H1 (cell line): ENCODE measurements around the gene HBS1L. TPM values are rescaled to one million over a fixed set of nuclear protein-coding genes. Genes with fewer than 3 reads are reported as not detected.

Experiments
- CTCF ChIA-PET: fragments of 300-600 bp; sonication (Branson Sonifier 250); formaldehyde crosslinking; loops from one replicate; lab custom pipeline; 2021; ENCODE audit not compliant: partially characterized antibody; lab: Charles Lee
- POLR2A ChIA-PET: fragments of 300-600 bp; sonication (Branson Sonifier 250); formaldehyde crosslinking; loops from one replicate; lab custom pipeline; 2021; ENCODE audit warnings: inconsistent platforms; ENCODE audit not compliant: partially characterized antibody; lab: Charles Lee
- DNase-seq, 2 experiments: peaks; one replicate each; pipeline versions ENCODE4 v3.0.0 to v3.0.0-alpha.2; 2010 to 2022; ENCODE audit warnings: low spot score in 2 of 2, low read depth in 1 of 2, mixed read lengths in 1 of 2
- FAIRE-seq: peaks from 2 replicates; lab custom pipeline; 2011; peaks lifted over from hg19 to GRCh38; lab: Jason Lieb, UNC
- H2AFZ ChIP-seq: 2 replicates; pipeline ENCODE4 v1.8.1; 2012; ENCODE audit warnings: low read length, inconsistent platforms
- H2AK5ac ChIP-seq: 2 replicates; pipeline ENCODE4 v1.6.1; 2013; ENCODE audit warnings: low read depth, low read length
- H2BK120ac ChIP-seq: replicated peaks from 2 replicates; pipeline ENCODE3; 2013; ENCODE audit warnings: low read depth, low read length, inconsistent platforms
- H2BK12ac ChIP-seq: 2 replicates; pipeline ENCODE4 v1.6.1; 2013; ENCODE audit warnings: low read depth, low read length
- H2BK15ac ChIP-seq: 2 replicates; pipeline ENCODE4 v1.6.1; 2013; ENCODE audit warnings: low read length
- H2BK20ac ChIP-seq: 2 replicates; pipeline ENCODE4 v1.6.1; 2013; ENCODE audit warnings: low read length
- H2BK5ac ChIP-seq: 2 replicates; pipeline ENCODE4 v1.6.1; 2013; ENCODE audit warnings: low read depth, low read length
- H3K14ac ChIP-seq: 2 replicates; pipeline ENCODE4 v1.6.1; 2013; ENCODE audit warnings: inconsistent platforms; ENCODE audit not compliant: insufficient read length
- H3K18ac ChIP-seq: 2 replicates; pipeline ENCODE4 v1.6.1; 2013; ENCODE audit warnings: low read length; ENCODE audit errors: extremely low read depth
- H3K23ac ChIP-seq: 2 replicates; pipeline ENCODE4 v1.6.1; 2013; ENCODE audit warnings: inconsistent platforms; ENCODE audit not compliant: insufficient read length
- H3K23me2 ChIP-seq: 2 replicates; pipeline ENCODE4 v1.6.1; 2013; ENCODE audit warnings: low read depth, low read length
- H3K27ac ChIP-seq: 2 replicates; pipeline ENCODE4 v1.6.1; 2011; ENCODE audit warnings: low read depth, low read length, inconsistent platforms
- H3K27me3 ChIP-seq, 4 experiments: replicated peaks in 1 of 4; 1 replicate in 1 of 4; 2 replicates in 3 of 4; pipeline versions ENCODE4 v1.6.1 to v1.8.1; 2011 to 2013; ENCODE audit warnings: low read length in 3 of 4, mild to moderate bottlenecking in 3 of 4, inconsistent platforms in 2 of 4, mixed read lengths in 2 of 4, moderate library complexity in 1 of 4; ENCODE audit not compliant: control insufficient read depth in 3 of 4, insufficient read depth in 3 of 4; ENCODE audit errors: extremely low read depth in 1 of 4
- H3K36me3 ChIP-seq, 4 experiments: 2 replicates each; pipeline versions ENCODE4 v1.6.1 to v1.8.1; 2011 to 2013; ENCODE audit warnings: mild to moderate bottlenecking in 4 of 4, low read length in 3 of 4, moderate library complexity in 2 of 4, control low read depth in 1 of 4, inconsistent platforms in 1 of 4; ENCODE audit not compliant: insufficient read depth in 4 of 4, control insufficient read depth in 2 of 4
- H3K4ac ChIP-seq: replicated peaks from 2 replicates; pipeline ENCODE3; 2013; ENCODE audit warnings: low read length, low read depth, mixed read lengths, inconsistent platforms; ENCODE audit not compliant: insufficient read length
- H3K4me1 ChIP-seq, 4 experiments: replicated peaks in 1 of 4; 1 replicate in 1 of 4; 2 replicates in 3 of 4; pipeline versions ENCODE4 v1.6.1 to v1.8.1; 2011 to 2013; ENCODE audit warnings: low read length in 3 of 4, inconsistent platforms in 2 of 4, mixed read lengths in 1 of 4; ENCODE audit not compliant: insufficient read depth in 4 of 4, control insufficient read depth in 3 of 4
- H3K4me2 ChIP-seq, 2 experiments: 2 replicates each; pipeline versions ENCODE4 v1.6.1 to v1.8.1; 2011 to 2013; ENCODE audit warnings: low read depth in 2 of 2, low read length in 2 of 2, control low read depth in 1 of 2, inconsistent platforms in 1 of 2, mild to moderate bottlenecking in 1 of 2; ENCODE audit not compliant: insufficient read depth in 1 of 2
- H3K4me3 ChIP-seq, 4 experiments: fragments of 200-600, 300-600 bp in 1 of 4; sonication (generic), shearing (Covaris generic), sonication (Bioruptor Twin) in 1 of 4; 2 replicates each; pipeline versions ENCODE4 v1.5.1 to v1.8.1; 2011 to 2016; ENCODE audit warnings: low read length in 4 of 4, low read depth in 3 of 4, control low read depth in 2 of 4, inconsistent platforms in 2 of 4, mild to moderate bottlenecking in 2 of 4, mixed read lengths in 1 of 4, moderate library complexity in 1 of 4; ENCODE audit not compliant: insufficient read depth in 2 of 4; ENCODE audit errors: extremely low read depth in 1 of 4
- H3K56ac ChIP-seq: replicated peaks from 2 replicates; pipeline ENCODE3; 2013; ENCODE audit warnings: low read depth, mild to moderate bottlenecking, mixed read lengths, low read length, inconsistent platforms; ENCODE audit not compliant: insufficient read length
- H3K79me1 ChIP-seq: 2 replicates; pipeline ENCODE4 v1.6.1; 2013; ENCODE audit warnings: low read depth, low read length, control low read depth
- H3K79me2 ChIP-seq, 2 experiments: 2 replicates each; pipeline versions ENCODE4 v1.6.1 to v1.8.1; 2012 to 2013; ENCODE audit warnings: low read length in 2 of 2, mild to moderate bottlenecking in 2 of 2, inconsistent platforms in 1 of 2; ENCODE audit not compliant: insufficient read depth in 2 of 2, control insufficient read depth in 1 of 2
- H3K9ac ChIP-seq, 4 experiments: replicated peaks in 1 of 4; 1 replicate in 1 of 4; 2 replicates in 3 of 4; pipeline versions ENCODE4 v1.6.1 to v1.8.1; 2011 to 2013; ENCODE audit warnings: low read depth in 3 of 4, low read length in 3 of 4, control low read depth in 2 of 4, mild to moderate bottlenecking in 2 of 4, moderate library complexity in 2 of 4, inconsistent platforms in 1 of 4; ENCODE audit errors: extremely low read depth in 1 of 4
- H3K9me3 ChIP-seq, 2 experiments: 2 replicates each; pipeline versions ENCODE4 v1.6.1 to v1.8.1; 2012 to 2013; ENCODE audit warnings: mild to moderate bottlenecking in 2 of 2, moderate library complexity in 2 of 2, control low read depth in 1 of 2, inconsistent platforms in 1 of 2, low read depth in 1 of 2, low read length in 1 of 2, mixed read lengths in 1 of 2; ENCODE audit not compliant: insufficient read depth in 2 of 2
- H4K20me1 ChIP-seq, 2 experiments: replicated peaks in 1 of 2; 2 replicates each; pipeline versions ENCODE3 to v1.8.1; 2011 to 2013; ENCODE audit warnings: inconsistent platforms in 2 of 2, low read length in 2 of 2, mild to moderate bottlenecking in 1 of 2; ENCODE audit not compliant: insufficient read depth in 2 of 2, control insufficient read depth in 1 of 2
- H4K5ac ChIP-seq: 2 replicates; pipeline ENCODE4 v1.6.1; 2013; ENCODE audit warnings: low read length, low read depth, mixed read lengths, inconsistent platforms; ENCODE audit not compliant: insufficient read length
- H4K8ac ChIP-seq: 2 replicates; pipeline ENCODE4 v1.8.0; 2013; ENCODE audit warnings: mild to moderate bottlenecking, moderate library complexity, low read length, inconsistent platforms; ENCODE audit not compliant: insufficient read depth; ENCODE audit errors: extremely low read depth
- H4K91ac ChIP-seq: replicated peaks from 2 replicates; pipeline ENCODE3; 2013; ENCODE audit warnings: low read length, mixed read lengths, inconsistent platforms; ENCODE audit not compliant: insufficient read length
- SIX5 ChIP-seq: IDR thresholded peaks from 2 replicates; pipeline ENCODE4 v1.6.1; 2011; ENCODE audit warnings: mild to moderate bottlenecking, low read depth, low read length
- TBP ChIP-seq: IDR thresholded peaks from 2 replicates; pipeline ENCODE4 v1.6.1; 2011; ENCODE audit warnings: low read depth, low read length, improper control_type of control experiment
- polyA plus RNA-seq, 7 experiments: library from polyadenylated mRNA; depleted of rRNA in 3 of 7; stranded (reverse) in 5 of 7; unstranded in 2 of 7; fragments of >200 nt in 5 of 7; fragments of 200-250 nt in 2 of 7; gene quantifications; 1 replicate in 5 of 7; 2 replicates in 1 of 7; 4 replicates in 1 of 7; pipeline versions ENCODE4 v1.2.1 to v1.2.3, GENCODE V29; 2011 to 2013; ENCODE audit warnings: missing spikeins in 2 of 7, mixed read lengths in 2 of 7
- total RNA-seq: library from RNA; stranded (reverse); fragmentation: NEBNext Ultra II Directional; extraction: Animal tissue kit (Norgen Biotek cat#: 25700); gene quantifications from 2 replicates; pipeline ENCODE4 v1.2.1, GENCODE V29; 2021

Gene HBS1L
- total and polyA plus RNA-seq, 2 of the 8 experiments (the other 6 are each of a cell fraction or from before 2014, with no cell fraction given), result 28.1 to 97.1 TPM

DNA sequence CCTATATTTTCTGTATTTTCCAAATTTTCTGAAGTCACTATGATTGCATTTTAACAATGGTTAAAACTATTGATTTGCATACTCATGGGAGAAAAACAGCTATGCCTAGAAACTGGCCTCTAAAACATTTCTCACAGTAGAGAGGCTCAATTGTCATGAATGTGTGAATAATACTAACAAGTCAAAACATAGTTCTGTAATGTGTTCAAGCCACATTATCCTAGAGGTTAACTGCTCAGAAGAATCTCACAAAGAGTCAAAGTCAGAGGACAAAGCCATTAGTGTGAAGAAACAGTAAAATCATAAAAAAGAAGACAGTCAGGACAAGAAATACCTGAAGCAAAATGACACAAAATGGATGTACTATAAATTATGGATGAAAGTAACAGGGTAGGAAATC lies 92.2 kb downstream of the HBS1L start:
- Histone ChIP-seq H3K23me2 (no peaks in the 10 kb centered on the region), H3K9me3 (0 out of 4 replicates have a peak, but pooled peaks cover 0 to 2% of the 10 kb centered on the region in 2 experiments), H2AFZ (no peak overlapping the region), H4K20me1 (no peaks in the 10 kb centered on the region), H3K23ac (no peak overlapping the region), H3K4me3 (no peak overlapping the region), H2BK15ac (no peak overlapping the region), H3K56ac (no peak overlapping the region), H3K79me2 (no peaks in the 10 kb centered on the region), H3K18ac (no peak overlapping the region), H4K8ac (no peak overlapping the region), H3K9ac (no peak overlapping the region), H2AK5ac (no peak overlapping the region), H4K5ac (no peak overlapping the region), H3K4me2 (no peak overlapping the region), H2BK5ac (no peak overlapping the region), H3K27ac (no peak overlapping the region), H2BK12ac (no peak overlapping the region), H3K14ac (no peak overlapping the region), H3K79me1 (no peaks in the 10 kb centered on the region), H3K4me1 (no peaks in the 10 kb centered on the region), H3K4ac (no peak overlapping the region), H3K36me3 (peaks cover 0 to 13% (median 6%) of the 10 kb centered on the region in 4 experiments; a peak in 3 of 8 replicates), H3K27me3 (no peaks in the 10 kb centered on the region), H2BK120ac (no peak overlapping the region), H2BK20ac (no peak overlapping the region), H4K91ac (no peak overlapping the region)
- ChIA-PET CTCF (no interaction called here), POLR2A (no interaction called here)
- no peak for FAIRE-seq
- TF ChIP-seq TBP (no peak), SIX5 (no peak)
- no peak for DNase-seq
